Measurements from ENCODE around the gene PCNX2. TPM values are rescaled to one million over a fixed set of nuclear protein-coding genes. Genes with fewer than 3 reads are reported as not detected.

PCNX2 gene
- total and polyA plus RNA-seq, 4 donors, result 2.0 to 15.1 (median 6.4) TPM

DNA sequence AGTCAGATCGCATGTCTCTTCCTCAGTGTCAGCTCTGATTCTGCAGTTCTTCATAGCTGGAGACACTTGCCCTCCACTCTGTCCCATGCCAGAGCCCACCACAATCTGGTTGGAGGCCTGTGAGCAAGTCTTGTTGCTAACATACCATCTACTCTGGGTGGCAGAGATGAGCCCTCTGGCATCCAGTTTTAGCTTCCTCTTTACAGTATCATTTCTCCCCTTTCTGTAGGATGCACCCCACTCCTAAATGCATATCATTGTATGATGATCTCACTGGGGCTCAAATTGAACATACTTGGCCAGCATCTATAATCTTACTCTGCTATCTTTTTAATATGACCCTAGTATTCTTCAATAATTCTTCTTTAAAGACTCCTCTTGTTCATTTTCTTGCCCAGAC is 16.9 kb downstream of the PCNX2 start:
- no peaks in the 10 kb centered on the region for H3K27me3 ChIP-seq (ENCODE audit: control insufficient read depth in 3 of 3, insufficient read depth in 3 of 3, low read length in 2 of 3)
- no peaks in the 10 kb centered on the region for H3K9me3 ChIP-seq (ENCODE audit: control insufficient read depth in 4 of 4, insufficient read depth in 3 of 4, low read length in 3 of 4)
- TF ChIP-seq, protein P1, sequence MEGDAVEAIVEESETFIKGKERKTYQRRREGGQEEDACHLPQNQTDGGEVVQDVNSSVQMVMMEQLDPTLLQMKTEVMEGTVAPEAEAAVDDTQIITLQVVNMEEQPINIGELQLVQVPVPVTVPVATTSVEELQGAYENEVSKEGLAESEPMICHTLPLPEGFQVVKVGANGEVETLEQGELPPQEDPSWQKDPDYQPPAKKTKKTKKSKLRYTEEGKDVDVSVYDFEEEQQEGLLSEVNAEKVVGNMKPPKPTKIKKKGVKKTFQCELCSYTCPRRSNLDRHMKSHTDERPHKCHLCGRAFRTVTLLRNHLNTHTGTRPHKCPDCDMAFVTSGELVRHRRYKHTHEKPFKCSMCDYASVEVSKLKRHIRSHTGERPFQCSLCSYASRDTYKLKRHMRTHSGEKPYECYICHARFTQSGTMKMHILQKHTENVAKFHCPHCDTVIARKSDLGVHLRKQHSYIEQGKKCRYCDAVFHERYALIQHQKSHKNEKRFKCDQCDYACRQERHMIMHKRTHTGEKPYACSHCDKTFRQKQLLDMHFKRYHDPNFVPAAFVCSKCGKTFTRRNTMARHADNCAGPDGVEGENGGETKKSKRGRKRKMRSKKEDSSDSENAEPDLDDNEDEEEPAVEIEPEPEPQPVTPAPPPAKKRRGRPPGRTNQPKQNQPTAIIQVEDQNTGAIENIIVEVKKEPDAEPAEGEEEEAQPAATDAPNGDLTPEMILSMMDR (IDR thresholded peaks at IDR 0.05; ENCODE audit: control extremely low read depth, extremely low read depth), result no peak
- ATAC-seq (ENCODE audit: insufficient read depth, low FRiP score) (no peak), DNase-seq (no peak)
- H3K4me3 ChIP-seq, result no peak overlapping the region
- no peaks in the 10 kb centered on the region for H3K4me1 ChIP-seq (ENCODE audit: control insufficient read depth in 5 of 5, insufficient read depth in 5 of 5, low read length in 5 of 5)
- peaks cover 0 to 1% (median 0%) of the 10 kb centered on the region in 4 donors for H3K36me3 ChIP-seq (ENCODE audit: control insufficient read depth in 4 of 4, insufficient read depth in 4 of 4, low read length in 4 of 4)
- no peak overlapping the region for H3K9ac ChIP-seq (ENCODE audit: insufficient read depth in 1 of 2, low read length in 2 of 2)
- no peak overlapping the region for H3K27ac ChIP-seq (ENCODE audit: low read depth in 1 of 2, low read length in 1 of 2)
- WGBS, 2 donors, result 47 to 71% methylated on average over 1 of the region's 1 CpG

DNA sequence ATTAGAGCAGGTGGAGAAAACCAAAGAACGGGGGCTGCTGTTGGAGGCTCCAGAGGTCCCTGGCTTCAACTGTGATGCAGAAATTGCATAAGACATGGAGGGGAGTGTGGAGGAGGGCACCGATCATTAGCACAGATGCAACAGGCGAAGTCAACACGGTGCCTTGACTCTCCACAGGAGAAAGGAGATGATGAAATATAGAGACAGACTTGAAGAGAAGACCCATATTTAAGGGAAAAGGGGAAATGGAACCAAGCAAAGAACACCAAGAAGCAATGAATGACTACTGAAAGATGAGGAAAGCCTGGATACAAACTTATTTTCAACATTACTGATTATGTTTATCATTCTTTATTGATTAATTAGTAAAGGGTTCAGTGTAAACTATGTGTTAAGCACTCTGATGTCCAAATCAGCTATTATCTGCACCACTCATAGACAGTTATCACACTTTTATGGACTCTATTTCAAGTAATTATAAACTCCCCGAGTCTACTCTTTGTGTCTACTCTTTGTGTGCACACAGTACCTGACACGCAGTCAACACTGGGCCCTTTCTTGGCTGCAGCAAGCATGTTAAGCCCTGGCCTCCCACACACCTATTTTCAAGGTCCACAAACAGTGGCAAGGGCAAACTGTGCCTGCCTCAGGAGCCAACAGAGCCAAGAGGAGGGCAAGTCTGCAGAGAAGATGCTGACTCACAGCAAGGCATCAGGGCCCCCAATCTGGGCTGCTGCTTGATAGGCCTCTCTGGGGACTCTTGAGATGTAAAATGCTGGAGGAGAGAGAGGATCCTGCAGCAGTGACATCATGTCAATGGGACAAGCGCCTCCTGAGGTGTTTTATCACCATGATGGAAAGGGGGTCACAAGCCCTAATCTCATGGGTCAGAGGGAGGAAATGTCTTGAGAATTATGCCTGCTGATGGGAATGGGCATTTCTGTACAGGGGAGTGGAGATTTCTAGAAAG is 17.6 kb downstream of the PCNX2 start:
- Histone ChIP-seq H3K4me3 (no peak overlapping the region), H3K9ac (ENCODE audit: insufficient read depth in 1 of 2, low read length in 2 of 2) (no peak overlapping the region), H3K27ac (ENCODE audit: low read depth in 1 of 2, low read length in 1 of 2) (no peak overlapping the region), H3K36me3 (ENCODE audit: control insufficient read depth in 4 of 4, insufficient read depth in 4 of 4, low read length in 4 of 4) (peaks cover 0 to 1% (median 0%) of the 10 kb centered on the region in 4 donors), H3K9me3 (ENCODE audit: control insufficient read depth in 4 of 4, insufficient read depth in 3 of 4, low read length in 3 of 4) (no peaks in the 10 kb centered on the region), H3K4me1 (ENCODE audit: control insufficient read depth in 5 of 5, insufficient read depth in 5 of 5, low read length in 5 of 5) (no peaks in the 10 kb centered on the region), H3K27me3 (ENCODE audit: control insufficient read depth in 3 of 3, insufficient read depth in 3 of 3, low read length in 2 of 3) (no peaks in the 10 kb centered on the region)
- ATAC-seq (ENCODE audit: insufficient read depth, low FRiP score) (no peak), DNase-seq (no peak)
- 70 to 85% methylated on average over 7 of the region's 7 CpGs for WGBS, 2 donors
- TF ChIP-seq, protein P1 (IDR thresholded peaks at IDR 0.05; ENCODE audit: control extremely low read depth, extremely low read depth), result no peak

DNA sequence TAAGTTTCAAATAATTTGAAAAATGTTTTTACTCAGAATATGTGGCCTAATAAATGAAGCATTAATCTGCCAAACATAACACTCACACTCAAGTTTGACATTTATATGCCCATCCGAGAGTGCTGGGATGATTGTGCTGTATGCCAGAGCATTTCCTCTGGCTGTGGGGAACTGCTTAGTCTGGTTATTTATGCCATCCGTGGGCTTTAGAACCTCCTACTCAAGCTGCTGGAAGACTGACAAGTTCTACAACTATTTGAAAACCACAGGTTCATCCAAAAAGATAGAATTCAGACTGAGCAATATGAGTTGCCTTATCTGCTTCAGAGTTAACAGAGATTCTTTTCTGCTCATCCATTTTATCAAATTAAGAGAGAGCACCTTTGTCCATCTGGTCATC is 25.9 kb downstream of the PCNX2 start:
- ATAC-seq (ENCODE audit: insufficient read depth, low FRiP score), result no peak
- no peak overlapping the region for H3K4me3 ChIP-seq
- H3K27ac ChIP-seq (ENCODE audit: low read depth in 1 of 2, low read length in 1 of 2), result no peak overlapping the region
- H3K9me3 ChIP-seq (ENCODE audit: control insufficient read depth in 4 of 4, insufficient read depth in 3 of 4, low read length in 3 of 4), result no peaks in the 10 kb centered on the region
- H3K4me1 ChIP-seq (ENCODE audit: control insufficient read depth in 5 of 5, insufficient read depth in 5 of 5, low read length in 5 of 5), result no peaks in the 10 kb centered on the region
- H3K27me3 ChIP-seq (ENCODE audit: control insufficient read depth in 3 of 3, insufficient read depth in 3 of 3, low read length in 2 of 3), result no peaks in the 10 kb centered on the region
- no peak for DNase-seq
- TF ChIP-seq, protein P1 (IDR thresholded peaks at IDR 0.05; ENCODE audit: control extremely low read depth, extremely low read depth), result no peak
- no peaks in the 10 kb centered on the region for H3K36me3 ChIP-seq (ENCODE audit: control insufficient read depth in 4 of 4, insufficient read depth in 4 of 4, low read length in 4 of 4)
- H3K9ac ChIP-seq (ENCODE audit: insufficient read depth in 1 of 2, low read length in 2 of 2), result no peak overlapping the region
- WGBS, 2 donors, result 20 to 31% methylated on average over 2 of the region's 2 CpGs
